HepG2 (cell line): ENCODE data around the gene ING5. TPM values are rescaled to one million over a fixed set of nuclear protein-coding genes. Genes with fewer than 3 reads are reported as not detected.

Experiments
- ADNP ChIP-seq: sonication (generic); formaldehyde crosslinking; IDR thresholded peaks from 2 replicates; pipeline ENCODE4 v1.4.0; 2020; ENCODE audit warnings: missing genetic modification reagents
- ARNTL ChIP-seq: sonication (generic); formaldehyde crosslinking; IDR thresholded peaks from 2 replicates; pipeline ENCODE4 v1.4.0; 2020; ENCODE audit warnings: mild to moderate bottlenecking, missing genetic modification reagents
- CCAR2 ChIP-seq: fragments of 200-400 bp; formaldehyde crosslinking; optimal IDR thresholded peaks from 2 replicates; pipeline ENCODE3; 2018; ENCODE audit warnings: low read depth, mild to moderate bottlenecking, low read length, moderate library complexity
- MLX ChIP-seq: IDR thresholded peaks from 2 replicates; pipeline ENCODE4 v1.6.1; 2016
- MXI1 ChIP-seq: IDR thresholded peaks from 3 replicates; pipeline ENCODE4 v1.6.1; 2012; ENCODE audit warnings: low read depth, low read length, inconsistent platforms, borderline replicate concordance
- NFE2 ChIP-seq: sonication (generic); formaldehyde crosslinking; IDR thresholded peaks from 2 replicates; pipeline ENCODE4 v1.4.0; 2020; ENCODE audit warnings: missing genetic modification reagents
- NFIB ChIP-seq: sonication (generic); formaldehyde crosslinking; IDR thresholded peaks from 2 replicates; pipeline ENCODE4 v1.9.0; 2021; ENCODE audit warnings: missing genetic modification reagents, mild to moderate bottlenecking, borderline replicate concordance
- PHF21A ChIP-seq: sonication (generic); formaldehyde crosslinking; IDR thresholded peaks from 2 replicates; pipeline ENCODE4 v1.5.0; 2020; ENCODE audit warnings: mild to moderate bottlenecking, missing genetic modification reagents
- PREB ChIP-seq: sonication (generic); formaldehyde crosslinking; IDR thresholded peaks from 2 replicates; pipeline ENCODE4 v1.4.0; 2020; ENCODE audit warnings: missing genetic modification reagents
- REPIN1 ChIP-seq: sonication (generic); formaldehyde crosslinking; IDR thresholded peaks from 2 replicates; pipeline ENCODE4 v1.8.0; 2022; ENCODE audit warnings: missing genetic modification reagents, low read depth, mild to moderate bottlenecking, borderline replicate concordance
- REST ChIP-seq, 2 experiments: IDR thresholded peaks; 2 replicates each; pipeline ENCODE4 v1.6.1; 2011 to 2012; ENCODE audit warnings: low read length in 2 of 2, borderline replicate concordance in 1 of 2, low read depth in 1 of 2, mild to moderate bottlenecking in 1 of 2, moderate library complexity in 1 of 2
- SPEN ChIP-seq: sonication (generic); formaldehyde crosslinking; IDR thresholded peaks from 2 replicates; pipeline ENCODE4 v1.5.1; 2020; ENCODE audit warnings: low read depth, mild to moderate bottlenecking, missing genetic modification reagents
- SSRP1 ChIP-seq: IDR thresholded peaks from 2 replicates; pipeline ENCODE4 v1.6.1; 2016; ENCODE audit warnings: control low read depth
- TCF12 ChIP-seq, 2 experiments: fragments of 450-650 bp in 1 of 2; sonication (generic) in 1 of 2; formaldehyde crosslinking in 1 of 2; IDR thresholded peaks; 2 replicates each; pipeline versions ENCODE4 v1.6.1 to v1.8.0; 2017 to 2022; ENCODE audit warnings: antibody characterized with exemption in 1 of 2, mild to moderate bottlenecking in 1 of 2, missing genetic modification reagents in 1 of 2, moderate library complexity in 1 of 2
- WIZ ChIP-seq: sonication (generic); formaldehyde crosslinking; IDR thresholded peaks from 2 replicates; pipeline ENCODE4 v1.5.1; 2020; ENCODE audit warnings: mild to moderate bottlenecking, missing genetic modification reagents
- ZBTB4 ChIP-seq: sonication (generic); formaldehyde crosslinking; IDR thresholded peaks from 2 replicates; pipeline ENCODE4 v1.4.0; 2020; ENCODE audit warnings: missing genetic modification reagents, mild to moderate bottlenecking, borderline replicate concordance
- ZFP41 ChIP-seq: sonication (generic); formaldehyde crosslinking; IDR thresholded peaks from 2 replicates; pipeline ENCODE4 v1.4.0; 2020; ENCODE audit warnings: mild to moderate bottlenecking, missing genetic modification reagents, borderline replicate concordance
- ZNF777 ChIP-seq: sonication (generic); formaldehyde crosslinking; IDR thresholded peaks from 2 replicates; pipeline ENCODE4 v1.4.0; 2020; ENCODE audit warnings: missing genetic modification reagents
- polyA plus RNA-seq, 8 experiments: library from polyadenylated mRNA; depleted of rRNA in 3 of 8; stranded (reverse) in 7 of 8; unstranded in 1 of 8; fragments of >200 nt; fragmentation: Illumina TruSeq in 4 of 8; extraction: Trizol in 4 of 8; gene quantifications; 2 replicates each; pipeline versions ENCODE4 v1.2.1 to v1.2.3, GENCODE V29; 2011 to 2016; ENCODE audit warnings: low read depth in 4 of 8, missing spikeins in 1 of 8, mixed read lengths in 1 of 8; ENCODE audit not compliant: insufficient read depth in 1 of 8
- total RNA-seq, 5 experiments: library from RNA; depleted of rRNA; stranded (reverse); fragments of >200 nt; fragmentation: Illumina TruSeq; extraction: Trizol; gene quantifications; 2 replicates each; pipeline ENCODE4 v1.2.3, GENCODE V29; 2016; ENCODE audit warnings: low read depth in 1 of 5

ING5 gene
- total and polyA plus RNA-seq, 2 of the 13 experiments (the other 11 are each of a cell fraction or from before 2014, with no cell fraction given) = 61.9 to 71.9 TPM

GRCh38 chr2:241774419-241775222, 72.8 kb downstream of the ING5 start (continued):
- TF ChIP-seq PHF21A (peak; percentile 48), ZFP41 (CRISPR knock-in tag) (0 out of 2 replicates have a peak, but pooled peaks have one; percentile 9), NFIB (CRISPR knock-in tag) (no peak), REPIN1 (CRISPR knock-in tag) (peak; percentile 40), MXI1 (peak; percentile 20; the same call in 1 of the 3 replicates), ZNF777 (CRISPR knock-in tag) (0 out of 2 replicates have a peak, but pooled peaks have one; percentile 16), PREB (peak; percentile 71; the same call in 1 of the 2 replicates), SSRP1 (CRISPR knock-in tag) (peak; percentile 55; the same call in 1 of the 2 replicates), ADNP (CRISPR knock-in tag) (no peak), NFE2 (CRISPR knock-in tag) (peak; percentile 42; the same call in 1 of the 2 replicates), MLX (CRISPR knock-in tag) (no peak), ARNTL (CRISPR knock-in tag) (no peak; the same call in 1 of the 2 replicates), ZBTB4 (CRISPR knock-in tag) (no peak; the same call in 1 of the 2 replicates), WIZ (0 out of 2 replicates have a peak, but pooled peaks have one; percentile 12), SPEN (no peak), REST (IDR thresholded peaks at IDR 0.05; ENCODE audit: borderline replicate concordance in 1 of 2, low read depth in 1 of 2, low read length in 2 of 2) (0 out of 4 replicates have a peak, but pooled peaks of 1 of the 2 experiments have one; percentile 18), TCF12 (IDR thresholded peaks at IDR 0.05) (no peak), TCF12 (CRISPR knock-in tag; IDR thresholded peaks at IDR 0.05) (peak; percentile 87; the same call in 1 of the 2 replicates), CCAR2 (no peak)
